Parathyroid adenoma (tissue), 2 donors: ENCODE results near the gene DCAF4L1.

Experiments used
- H2AFZ ChIP-seq: fragments of 300-600 bp; sonication (generic); one replicate; pipeline ENCODE4 v1.7.0; 2017; ENCODE audit warnings: antibody characterized with exemption, mild to moderate bottlenecking
- H3K27ac ChIP-seq: fragments of 300-600 bp; sonication (generic); one replicate; pipeline ENCODE4 v1.7.0; 2017
- H3K27me3 ChIP-seq: fragments of 300-600 bp; sonication (generic); one replicate; pipeline ENCODE4 v1.7.0; 2017; ENCODE audit warnings: low read length; ENCODE audit not compliant: control insufficient read depth, insufficient read depth
- H3K36me3 ChIP-seq: fragments of 300-600 bp; sonication (generic); one replicate; pipeline ENCODE4 v1.7.0; 2017; ENCODE audit warnings: low read length; ENCODE audit not compliant: control insufficient read depth, insufficient read depth
- H3K4me1 ChIP-seq: fragments of 300-600 bp; sonication (generic); one replicate; pipeline ENCODE4 v1.7.0; 2017; ENCODE audit warnings: control low read depth
- H3K4me2 ChIP-seq: fragments of 300-600 bp; sonication (generic); one replicate; pipeline ENCODE4 v1.7.0; 2017; ENCODE audit warnings: low read length
- H3K4me3 ChIP-seq: fragments of 300-600 bp; sonication (generic); one replicate; pipeline ENCODE4 v1.7.0; 2017; ENCODE audit warnings: low read depth, low read length
- H3K79me2 ChIP-seq: fragments of 300-600 bp; sonication (generic); one replicate; pipeline ENCODE4 v1.7.0; 2017; ENCODE audit warnings: control low read depth
- H3K9ac ChIP-seq: fragments of 300-600 bp; sonication (generic); one replicate; pipeline ENCODE4 v1.7.0; 2017; ENCODE audit warnings: mild to moderate bottlenecking
- H3K9me3 ChIP-seq: fragments of 300-600 bp; sonication (generic); one replicate; pipeline ENCODE4 v1.7.0; 2017; ENCODE audit warnings: low read length; ENCODE audit not compliant: control insufficient read depth
- CTCF ChIP-seq: fragments of 300-600 bp; sonication (generic); IDR thresholded peaks from one replicate; pipeline ENCODE4 v1.7.0; 2017; ENCODE audit warnings: antibody characterized with exemption, mild to moderate bottlenecking
- donor health status: primary hyperparathyroidism.

The DCAF4L1 gene

GRCh38 chr4:41943506-41943905 lies 38.0 kb upstream of the DCAF4L1 start:
- no peak overlapping the region for H3K4me3 ChIP-seq
- no peak overlapping the region for H3K4me2 ChIP-seq
- no peak for TF ChIP-seq CTCF
- no peak overlapping the region for H2AFZ ChIP-seq
- no peaks in the 10 kb centered on the region for H3K79me2 ChIP-seq
- H3K27ac ChIP-seq, result no peak overlapping the region
- H3K9ac ChIP-seq, result no peak overlapping the region
- no peaks in the 10 kb centered on the region for H3K4me1 ChIP-seq
- H3K27me3 ChIP-seq, result no peaks in the 10 kb centered on the region
- H3K36me3 ChIP-seq, result no peaks in the 10 kb centered on the region
- H3K9me3 ChIP-seq, result no peaks in the 10 kb centered on the region

- TF ChIP-seq CTCF, result no peak
- Histone ChIP-seq H3K79me2 (no peaks in the 10 kb centered on the region), H3K9ac (no peak overlapping the region), H3K27ac (no peak overlapping the region), H3K4me3 (no peak overlapping the region), H3K27me3 (no peaks in the 10 kb centered on the region), H2AFZ (no peak overlapping the region), H3K36me3 (no peaks in the 10 kb centered on the region), H3K4me2 (no peak overlapping the region), H3K9me3 (no peaks in the 10 kb centered on the region), H3K4me1 (no peaks in the 10 kb centered on the region)
These were observed 37.5 kb upstream of the DCAF4L1 start for GRCh38 chr4:41944089-41944488.

- Histone ChIP-seq H3K36me3 (no peaks in the 10 kb centered on the region), H3K9ac (no peak overlapping the region), H3K4me2 (no peak overlapping the region), H3K27ac (no peak overlapping the region), H3K4me3 (no peak overlapping the region), H2AFZ (no peak overlapping the region), H3K27me3 (no peaks in the 10 kb centered on the region), H3K4me1 (no peaks in the 10 kb centered on the region), H3K9me3 (no peaks in the 10 kb centered on the region), H3K79me2 (no peaks in the 10 kb centered on the region)
- no peak for TF ChIP-seq CTCF
These were observed 32.0 kb upstream of the DCAF4L1 start for GRCh38 chr4:41949531-41949930.

GRCh38 chr4:41957634-41958033 lies 23.9 kb upstream of the DCAF4L1 start:
- no peaks in the 10 kb centered on the region for H3K27me3 ChIP-seq
- no peak overlapping the region for H3K4me3 ChIP-seq
- H2AFZ ChIP-seq, result no peak overlapping the region
- H3K4me2 ChIP-seq, result no peak overlapping the region
- no peak overlapping the region for H3K9ac ChIP-seq
- H3K9me3 ChIP-seq, result no peaks in the 10 kb centered on the region
- no peaks in the 10 kb centered on the region for H3K36me3 ChIP-seq
- no peaks in the 10 kb centered on the region for H3K79me2 ChIP-seq
- no peak for TF ChIP-seq CTCF
- H3K27ac ChIP-seq, result no peak overlapping the region
- no peaks in the 10 kb centered on the region for H3K4me1 ChIP-seq

GRCh38 chr4:41963105-41963504 lies 18.5 kb upstream of the DCAF4L1 start:
- no peaks in the 10 kb centered on the region for H3K79me2 ChIP-seq
- no peaks in the 10 kb centered on the region for H3K36me3 ChIP-seq
- H2AFZ ChIP-seq, result no peak overlapping the region
- no peak overlapping the region for H3K4me2 ChIP-seq
- H3K4me1 ChIP-seq, result no peaks in the 10 kb centered on the region
- no peaks in the 10 kb centered on the region for H3K9me3 ChIP-seq
- no peaks in the 10 kb centered on the region for H3K27me3 ChIP-seq
- no peak overlapping the region for H3K27ac ChIP-seq
- no peak overlapping the region for H3K9ac ChIP-seq
- H3K4me3 ChIP-seq, result no peak overlapping the region
- TF ChIP-seq CTCF, result no peak
